CD4-positive, alpha-beta T cell treated with Interleukin-12 subunit alpha and Interleukin-12 subunit beta, for 1 hour (primary cell): ENCODE data around the gene MAPK10.

Experiments
- DNase-seq: peaks from one replicate; pipeline ENCODE4 v3.0.0-alpha.2; 2020

Gene MAPK10

DNA sequence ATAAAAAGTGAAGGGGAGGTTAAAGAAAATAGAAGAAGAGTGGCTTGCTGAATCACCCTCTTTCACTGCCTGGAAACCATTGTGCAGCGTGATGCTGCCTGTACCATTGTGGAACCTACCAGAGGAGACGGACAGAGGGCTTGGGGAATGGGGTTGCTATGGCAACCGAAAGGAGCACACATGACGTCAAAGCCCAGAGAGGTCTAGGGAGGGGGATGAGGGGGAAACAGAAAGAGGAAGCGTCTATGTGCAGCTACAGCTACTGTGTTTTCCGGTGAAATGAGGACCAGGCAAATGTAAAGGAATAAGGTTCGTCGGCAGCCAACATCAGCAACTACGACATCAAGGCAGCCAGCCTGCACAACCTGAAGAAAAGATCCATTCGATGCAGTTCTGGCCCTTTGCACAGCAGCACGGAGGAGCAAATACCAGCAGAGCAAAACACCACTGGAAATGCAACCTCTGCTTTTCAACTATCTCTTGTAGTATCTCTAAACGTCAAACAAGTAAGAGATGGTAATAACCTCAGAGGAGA, at the start of gene MAPK10:
Gene MAPK10 (minus strand): TSS at position 110 of the 535 bp plus-strand sequence.
- peak; percentile 68 for DNase-seq

DNA sequence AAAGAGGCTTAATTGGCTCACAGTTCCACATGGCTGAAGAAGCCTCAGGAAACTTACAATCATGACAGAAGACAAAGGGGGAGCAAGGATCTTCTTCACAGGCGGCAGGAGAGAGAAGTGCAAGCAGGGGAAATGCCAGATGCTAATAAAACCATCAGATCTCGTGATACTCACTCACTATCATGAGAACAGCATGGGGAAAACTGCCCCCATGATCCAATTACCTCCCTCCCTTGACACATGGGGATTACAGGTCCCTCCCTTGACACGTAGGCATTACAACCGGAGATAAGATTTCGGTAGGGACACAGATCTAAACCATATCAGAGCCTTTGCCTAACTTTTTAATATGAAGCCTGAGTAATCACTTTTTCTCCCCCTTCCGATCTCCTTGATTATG, 43.7 kb upstream of the MAPK10 start:
- no peak for DNase-seq

- DNase-seq = no peak
Observed at GRCh38 chr4:86401826-86402225, 42.0 kb upstream of the MAPK10 start.

DNA sequence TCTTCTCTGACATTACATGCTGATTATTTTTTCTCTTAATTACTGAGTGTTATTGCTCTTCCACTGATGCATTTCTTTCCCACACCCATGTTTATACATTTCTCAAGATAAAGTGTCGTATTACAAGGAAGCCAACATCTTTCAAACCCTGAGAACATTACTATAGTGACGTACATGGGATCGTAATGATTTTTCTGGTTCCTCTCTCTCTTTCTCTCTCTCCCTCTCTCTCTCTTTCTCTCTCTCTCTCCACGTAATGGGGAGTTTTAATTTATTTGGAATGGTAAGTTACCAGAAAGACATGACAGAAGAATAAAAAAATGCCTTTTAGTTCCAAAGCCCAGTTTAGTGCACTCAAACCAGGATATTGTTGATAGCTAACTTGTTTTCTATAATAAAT, 40.4 kb upstream of the MAPK10 start:
- DNase-seq = no peak

GRCh38 chr4:86398187-86398586, 38.3 kb upstream of the MAPK10 start:
- DNase-seq = no peak

DNA sequence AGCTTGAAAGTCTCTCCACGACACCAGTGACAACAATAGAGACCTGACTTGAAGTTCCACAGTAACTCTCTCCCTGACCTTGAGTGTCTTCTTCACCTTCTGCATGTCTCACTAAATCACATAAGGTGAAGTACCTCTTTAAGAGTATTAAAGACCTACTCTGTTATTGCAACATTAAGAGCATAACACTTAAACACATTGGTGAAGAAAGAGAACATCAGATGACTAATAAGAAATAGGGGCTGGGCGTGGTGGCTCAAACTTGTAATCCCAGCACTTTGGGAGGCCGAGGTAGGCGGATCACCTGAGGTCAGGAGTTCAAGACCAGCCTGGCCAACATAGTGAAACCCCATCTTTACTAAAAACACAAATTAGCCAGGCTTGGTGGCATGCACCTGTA, 33.9 kb upstream of the MAPK10 start:
- DNase-seq = no peak

- DNase-seq = no peak
Observed at GRCh38 chr4:86389664-86390063, 29.8 kb upstream of the MAPK10 start.

- no peak for DNase-seq
Observed at GRCh38 chr4:86388252-86388651, 28.4 kb upstream of the MAPK10 start.

DNA sequence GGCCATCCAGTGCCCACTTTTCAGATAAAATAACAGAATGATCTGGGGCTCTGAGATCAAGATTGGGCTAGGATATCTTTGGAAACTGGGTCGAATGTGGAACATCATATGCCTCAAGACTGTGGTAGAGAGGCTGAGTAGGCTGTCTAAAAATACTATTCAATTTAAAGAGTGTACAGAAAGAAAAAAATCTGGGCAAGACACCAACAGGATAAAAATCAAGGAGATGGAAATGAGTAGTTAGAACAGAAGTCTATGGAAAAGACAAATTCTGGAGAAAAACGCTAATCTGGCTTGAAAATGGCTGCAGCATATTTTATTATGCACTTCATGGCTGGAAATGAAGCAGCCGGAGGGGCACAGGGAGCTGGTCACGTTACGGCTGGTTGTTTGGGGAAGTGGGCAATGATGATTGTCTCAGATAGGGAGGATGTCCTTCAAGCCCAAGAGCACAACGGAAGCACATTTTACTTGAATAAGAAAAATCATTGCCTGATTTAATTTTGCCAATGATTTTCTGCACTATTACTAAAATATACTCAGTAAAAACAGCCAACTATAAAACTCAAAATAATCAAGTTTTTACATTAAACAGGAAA, 27.1 kb upstream of the MAPK10 start:
- no peak for DNase-seq

DNA sequence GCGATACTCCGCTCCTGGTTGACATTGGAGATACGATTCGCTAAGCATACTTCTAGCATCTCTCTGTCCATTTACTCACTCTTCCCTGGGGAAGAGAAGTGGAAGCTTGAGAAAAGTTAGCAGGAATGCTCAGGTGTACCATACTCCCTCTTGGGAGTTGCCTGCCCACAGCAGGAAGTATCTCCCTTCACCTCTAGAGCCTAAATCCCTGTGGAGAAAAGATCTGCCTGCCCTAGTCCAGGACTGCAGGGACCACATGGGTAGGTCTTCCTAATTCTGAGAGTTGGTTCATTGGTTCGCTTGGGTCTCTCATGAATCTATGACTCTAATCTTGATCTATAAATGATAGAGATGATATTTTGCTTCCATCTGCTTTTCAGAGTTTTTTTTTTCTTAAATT, 26.3 kb upstream of the MAPK10 start:
- no peak for DNase-seq

DNA sequence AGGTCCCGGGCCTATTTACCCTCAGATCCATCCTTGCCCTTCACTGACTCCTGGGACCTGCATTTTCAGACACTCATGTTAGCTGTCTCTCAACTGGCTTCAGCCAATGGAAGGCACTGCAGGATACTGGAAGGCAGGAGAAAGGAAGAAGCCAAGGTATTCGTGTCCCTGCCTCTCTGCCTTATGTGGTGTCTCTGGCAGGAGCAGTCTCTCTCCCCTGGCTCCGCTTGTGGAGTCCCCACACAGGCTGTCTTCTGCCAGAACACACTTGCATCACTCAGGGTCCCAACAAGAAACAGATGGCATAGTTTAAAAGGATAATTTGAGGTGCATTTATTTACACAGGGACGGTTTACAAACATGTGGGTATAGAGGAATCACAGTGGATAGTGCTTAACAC, 21.6 kb upstream of the MAPK10 start:
- DNase-seq = no peak

DNA sequence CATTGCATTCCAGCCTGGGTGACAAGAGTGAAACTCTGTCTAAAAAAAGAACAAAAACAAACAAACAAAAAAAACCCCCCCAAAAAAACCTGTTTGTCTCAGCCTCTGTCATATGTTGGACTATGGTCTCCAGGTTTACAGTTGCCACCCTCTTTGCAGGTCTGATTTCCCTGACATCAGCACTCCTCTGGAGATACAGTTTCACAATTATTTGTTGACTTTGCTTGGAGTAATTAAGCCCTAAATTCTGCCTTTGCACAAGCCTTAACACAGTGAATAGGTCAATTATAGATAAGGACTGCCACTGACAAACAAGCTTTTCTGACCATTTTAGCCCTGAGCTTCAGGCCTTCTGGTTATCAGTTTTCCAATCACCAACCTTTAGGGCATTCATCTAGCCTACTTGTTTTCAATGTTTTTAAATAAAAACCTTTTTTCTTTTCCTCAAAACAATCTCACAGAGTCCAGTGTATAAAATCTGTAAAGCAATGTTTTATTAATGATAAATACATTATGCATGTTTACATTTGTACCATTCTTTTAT, 20.4 kb upstream of the MAPK10 start:
- no peak for DNase-seq

- DNase-seq = no peak
Observed at GRCh38 chr4:86376850-86377249, 17.0 kb upstream of the MAPK10 start.

DNA sequence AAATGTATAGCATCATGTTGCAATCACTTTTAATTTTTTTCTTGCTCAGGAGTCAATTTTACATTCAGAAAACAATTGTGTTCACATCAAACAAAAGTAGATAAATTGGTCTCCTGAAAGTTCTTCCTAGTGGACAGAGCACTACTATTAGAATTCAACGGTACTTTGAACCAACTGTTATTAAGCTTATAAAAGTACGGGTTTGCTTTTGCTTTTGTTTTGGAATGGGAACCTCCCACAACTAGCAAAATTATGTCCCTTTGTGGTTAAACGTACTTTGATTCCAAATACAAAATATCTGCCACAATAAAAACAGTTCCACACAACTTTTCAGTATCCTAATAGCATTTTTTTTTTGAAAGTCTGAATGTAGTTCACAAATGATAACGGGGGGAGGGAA, 8.6 kb upstream of the MAPK10 start:
- DNase-seq = no peak

- no peak for DNase-seq
Observed at GRCh38 chr4:86367577-86367976, 7.7 kb upstream of the MAPK10 start.

DNA sequence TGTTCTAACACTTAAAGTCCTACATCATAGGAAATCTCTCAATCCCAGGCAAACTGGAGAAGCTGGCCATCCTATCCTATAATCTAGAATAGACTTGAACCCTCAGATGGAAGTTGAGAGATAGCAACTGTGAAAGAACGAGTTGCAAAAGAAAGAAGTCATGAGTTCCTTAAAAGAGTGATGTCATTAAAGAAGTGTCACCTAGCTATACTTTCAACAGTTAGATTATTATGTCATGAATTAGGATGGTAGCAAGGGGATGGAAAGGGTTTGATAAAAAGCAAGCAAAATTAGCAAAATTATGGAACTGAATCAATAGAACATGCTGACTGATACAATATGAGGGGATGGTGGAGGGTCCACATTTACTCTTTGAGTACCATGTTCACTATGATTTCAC, 7.1 kb upstream of the MAPK10 start:
- DNase-seq = no peak

DNA sequence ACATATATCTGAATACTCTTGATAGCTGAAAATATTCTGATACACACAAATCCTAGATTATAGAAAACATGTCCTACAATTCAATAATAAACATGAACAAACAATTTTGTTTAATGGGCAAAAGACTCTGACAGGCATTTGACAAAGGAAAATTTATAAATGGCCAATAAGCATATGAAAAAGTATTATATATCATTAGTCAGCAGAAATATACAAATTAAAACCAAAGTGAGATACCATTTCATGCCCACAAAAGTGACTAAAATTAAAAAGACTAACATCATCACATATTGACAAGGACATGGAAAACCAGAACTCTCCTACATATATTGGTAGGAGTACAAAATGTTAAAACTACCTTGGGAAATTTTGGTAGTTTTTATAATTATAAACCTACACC, 2.7 kb upstream of the MAPK10 start:
- DNase-seq = no peak

GRCh38 chr4:86358257-86358656, 1.6 kb downstream of the MAPK10 start:
- no peak for DNase-seq

- no peak for DNase-seq
Observed at GRCh38 chr4:86357608-86358007, 2.2 kb downstream of the MAPK10 start.

GRCh38 chr4:86356425-86357210, 3.2 kb downstream of the MAPK10 start:
- no peak for DNase-seq

DNA sequence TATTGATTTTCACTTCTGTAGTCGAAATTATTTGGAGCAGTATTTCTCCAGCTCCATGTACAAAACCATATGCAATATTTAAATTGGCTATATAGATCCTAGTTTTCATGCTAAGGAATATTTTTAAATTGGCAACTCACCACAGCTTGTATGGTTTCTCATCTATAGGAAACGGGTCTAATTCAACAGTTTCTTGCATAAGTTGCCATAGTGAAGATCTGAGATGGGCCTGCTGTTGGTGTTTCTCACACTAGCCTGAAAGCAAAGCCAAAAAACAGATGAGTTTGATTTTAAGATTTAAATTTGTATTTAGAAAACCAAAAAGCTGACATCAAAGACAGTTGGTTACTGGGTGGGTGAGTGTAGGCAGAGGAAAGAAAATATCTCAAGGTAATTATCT, 5.5 kb downstream of the MAPK10 start:
- no peak for DNase-seq

DNA sequence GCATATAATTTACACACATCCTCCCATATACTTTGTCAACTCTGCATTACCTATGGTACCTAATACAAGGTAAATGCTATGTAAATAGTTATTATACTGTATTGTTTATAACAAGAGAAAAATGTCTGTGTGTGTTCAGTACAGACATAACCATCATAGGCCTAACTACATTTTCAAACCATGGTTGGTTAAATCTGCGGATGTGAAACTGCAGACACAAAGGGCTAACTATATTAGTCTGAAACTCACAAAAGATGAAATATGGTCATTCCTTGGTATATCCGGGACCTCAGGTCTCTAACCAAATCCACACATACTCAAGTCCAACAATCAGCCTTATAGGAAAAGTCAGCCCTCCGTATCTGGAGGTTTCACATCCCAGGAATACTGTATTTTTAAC, 13.5 kb downstream of the MAPK10 start:
- no peak for DNase-seq

DNA sequence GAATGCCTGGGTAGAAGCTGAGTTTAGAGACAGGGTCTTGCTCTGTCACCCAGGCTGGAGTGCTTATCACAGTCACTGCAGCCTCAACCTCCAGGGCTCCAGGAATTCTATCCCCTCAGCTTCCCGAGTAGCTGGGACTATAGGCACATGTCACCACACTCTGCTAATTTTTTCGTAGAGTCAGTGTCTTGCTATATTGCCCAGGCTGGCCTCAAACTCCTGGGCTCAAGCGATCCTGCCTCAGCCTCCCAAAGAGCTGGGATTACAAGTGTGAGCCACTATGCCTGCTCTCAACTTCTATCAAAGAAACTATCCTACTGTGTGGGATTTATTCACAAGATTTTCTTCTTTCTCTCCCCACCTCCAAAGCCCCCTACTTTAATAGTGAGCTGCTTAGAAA, 15.7 kb downstream of the MAPK10 start:
- DNase-seq = no peak

DNA sequence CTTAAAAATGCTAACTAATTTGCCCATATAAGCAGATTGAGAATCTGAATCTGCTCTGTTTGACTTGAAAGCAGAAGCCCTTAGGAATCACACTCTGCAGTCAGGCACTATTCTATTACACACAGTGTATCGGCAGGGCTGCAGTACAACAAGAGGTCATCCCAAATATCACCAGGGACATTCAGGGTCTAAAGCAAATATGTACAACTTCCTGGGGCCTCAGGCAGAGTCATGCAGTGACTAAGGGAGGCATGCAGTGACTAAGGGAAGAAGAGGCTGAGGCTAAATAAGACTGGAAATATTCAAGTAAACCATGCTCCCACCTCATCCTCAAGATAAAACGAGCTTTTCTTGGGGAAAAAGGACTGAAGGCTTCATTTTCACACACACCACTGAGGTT, 20.9 kb downstream of the MAPK10 start:
- DNase-seq = no peak
